HCT116 (cell line): ENCODE data around the gene AGK. TPM values are rescaled to one million over a fixed set of nuclear protein-coding genes. Genes with fewer than 3 reads are reported as not detected.

ENCODE experiments used
- ATAC-seq: fragments of 200-7000 bp; cut with Tn5 transposase; 2 replicates; pipeline ENCODE4 v1.9.1; 2020; ENCODE audit warnings: mild to moderate bottlenecking, moderate library complexity
- BruUV-seq: library from RNA; stranded (reverse); fragments of 400-500 nt; replicated peaks from 2 replicates; lab custom pipeline; 2021; lab: Mats Ljungman, UMichigan
- CTCF ChIA-PET: fragments of 300-600 bp; sonication (Branson Sonifier 250); formaldehyde crosslinking; loops from one replicate; lab custom pipeline; 2021; ENCODE audit warnings: antibody characterized with exemption; lab: Charles Lee
- POLR2A ChIA-PET: fragments of 300-600, 350-600 bp; sonication (Branson Sonifier 250); formaldehyde crosslinking; loops from one replicate; lab custom pipeline; 2021; ENCODE audit warnings: antibody characterized with exemption; lab: Charles Lee
- RAD21 ChIA-PET, 2 experiments: fragments of 300-600 bp; sonication (Branson Sonifier 250); formaldehyde crosslinking; loops; one replicate each; lab custom pipeline; 2023; ENCODE audit warnings: low total read pairs in 2 of 2; ENCODE audit not compliant: uncharacterized antibody in 2 of 2, unreplicated experiment in 2 of 2, low non-redundant PET in 1 of 2; lab: Charles Lee
- DNase-seq: peaks from one replicate; pipeline ENCODE4 v3.0.0-alpha.2; 2010; ENCODE audit warnings: low read depth, low spot score
- H2AFZ ChIP-seq: fragments of 200-600 bp; shearing (Covaris generic), sonication (generic); 2 replicates; pipeline ENCODE4 v1.6.1; 2017; ENCODE audit warnings: low read depth, mixed run types, mixed read lengths, antibody characterized with exemption, low read length; ENCODE audit not compliant: poor library complexity, severe bottlenecking
- H3K27ac ChIP-seq: 2 replicates; pipeline ENCODE4 v1.5.1; 2012; ENCODE audit warnings: low read depth, low read length
- H3K27me3 ChIP-seq: fragments of 200-600 bp; sonication (generic); 2 replicates; pipeline ENCODE4 v1.6.1; 2016; ENCODE audit warnings: mixed run types, low read length, mixed read lengths; ENCODE audit not compliant: insufficient read depth
- H3K36me3 ChIP-seq, 2 experiments: fragments of 200-500 bp in 1 of 2; fragments of 200-600 bp in 1 of 2; sonication (Bioruptor generic) in 1 of 2; sonication (generic) in 1 of 2; 2 replicates each; pipeline versions ENCODE4 v1.5.1 to v1.6.1; 2014 to 2016; ENCODE audit warnings: low read length in 2 of 2, inconsistent platforms in 1 of 2, mixed read lengths in 1 of 2, mixed run types in 1 of 2; ENCODE audit not compliant: insufficient read depth in 2 of 2, control insufficient read depth in 1 of 2
- H3K4me1 ChIP-seq, 2 experiments: fragments of 200-600 bp in 1 of 2; sonication (generic) in 1 of 2; 2 replicates each; pipeline versions ENCODE4 v1.5.1 to v1.6.1; 2012 to 2017; ENCODE audit warnings: low read length in 2 of 2, inconsistent platforms in 1 of 2, mild to moderate bottlenecking in 1 of 2, mixed read lengths in 1 of 2, mixed run types in 1 of 2, moderate library complexity in 1 of 2; ENCODE audit not compliant: insufficient read depth in 2 of 2, control insufficient read depth in 1 of 2
- H3K4me2 ChIP-seq: fragments of 200-600 bp; sonication (generic); 2 replicates; pipeline ENCODE4 v1.6.1; 2017; ENCODE audit warnings: mixed run types, low read length, mixed read lengths
- H3K4me3 ChIP-seq, 2 experiments: fragments of 200-600 bp in 1 of 2; sonication (generic) in 1 of 2; replicated peaks in 1 of 2; 2 replicates each; pipeline ENCODE4 v1.5.1; 2011 to 2016; ENCODE audit warnings: low read length in 2 of 2, control low read depth in 1 of 2, low read depth in 1 of 2, mild to moderate bottlenecking in 1 of 2, mixed read lengths in 1 of 2, mixed run types in 1 of 2
- H3K79me2 ChIP-seq: fragments of 200-600 bp; sonication (generic); 2 replicates; pipeline ENCODE4 v1.6.1; 2017; ENCODE audit warnings: mild to moderate bottlenecking, mixed run types, low read length, moderate library complexity, mixed read lengths; ENCODE audit not compliant: insufficient read depth
- H3K9ac ChIP-seq: fragments of 200-600 bp; sonication (generic); 2 replicates; pipeline ENCODE4 v1.6.1; 2016; ENCODE audit warnings: low read length, mixed read lengths
- H3K9me2 ChIP-seq: fragments of 200-600 bp; sonication (generic), shearing (Covaris generic); 2 replicates; pipeline ENCODE4 v1.6.1; 2017; ENCODE audit warnings: mixed run types, mild to moderate bottlenecking, moderate library complexity; ENCODE audit not compliant: insufficient read depth
- H3K9me3 ChIP-seq, 2 experiments: fragments of 200-500 bp in 1 of 2; fragments of 200-600 bp in 1 of 2; sonication (Bioruptor generic) in 1 of 2; sonication (generic) in 1 of 2; 2 replicates each; pipeline ENCODE4 v1.6.1; 2014 to 2017; ENCODE audit warnings: low read length in 2 of 2, mixed read lengths in 2 of 2, inconsistent platforms in 1 of 2, low read depth in 1 of 2, mild to moderate bottlenecking in 1 of 2, mixed run types in 1 of 2, moderate library complexity in 1 of 2; ENCODE audit not compliant: control insufficient read depth in 1 of 2, insufficient read depth in 1 of 2
- H4K20me1 ChIP-seq: fragments of 200-600 bp; sonication (generic), shearing (Covaris generic); 2 replicates; pipeline ENCODE4 v1.6.1; 2017; ENCODE audit warnings: mixed run types, mild to moderate bottlenecking, moderate library complexity; ENCODE audit not compliant: insufficient read depth
- CTCF ChIP-seq, 3 experiments: fragments of 200-600 bp in 1 of 3; sonication (generic) in 1 of 3; IDR thresholded peaks in 2 of 3; conservative IDR thresholded peaks in 1 of 3; 2 replicates each; pipeline ENCODE4 v1.5.1; 2012 to 2017; ENCODE audit warnings: low read depth in 2 of 3, low read length in 2 of 3, antibody characterized with exemption in 1 of 3, borderline replicate concordance in 1 of 3, control low read depth in 1 of 3, mild to moderate bottlenecking in 1 of 3, mixed read lengths in 1 of 3, mixed run types in 1 of 3, moderate library complexity in 1 of 3; ENCODE audit not compliant: insufficient read depth in 1 of 3
- EZH2phosphoT487 ChIP-seq: fragments of 200-600 bp; IDR thresholded peaks from 2 replicates; pipeline ENCODE4 v1.6.1; 2018; ENCODE audit warnings: antibody characterized with exemption, borderline replicate concordance
- FOSL1 ChIP-seq: IDR thresholded peaks from 2 replicates; pipeline ENCODE4 v1.6.1; 2012; ENCODE audit warnings: low read depth
- JUND ChIP-seq: IDR thresholded peaks from 2 replicates; pipeline ENCODE4 v1.6.1; 2012
- POLR2A ChIP-seq: IDR thresholded peaks from 2 replicates; pipeline ENCODE4 v1.7.0; 2011; ENCODE audit warnings: borderline replicate concordance; ENCODE audit not compliant: insufficient read depth, insufficient read length; ENCODE audit errors: extremely low read depth
- POLR2AphosphoS5 ChIP-seq: IDR thresholded peaks from 2 replicates; pipeline ENCODE4 v1.6.1; 2011; ENCODE audit warnings: mild to moderate bottlenecking, low read depth, low read length, moderate library complexity
- RAD21 ChIP-seq: IDR thresholded peaks from 2 replicates; pipeline ENCODE4 v1.6.1; 2012; ENCODE audit warnings: low read depth, mild to moderate bottlenecking
- SIN3A ChIP-seq: IDR thresholded peaks from 2 replicates; pipeline ENCODE4 v1.6.1; 2012; ENCODE audit warnings: low read depth
- SP1 ChIP-seq: IDR thresholded peaks from 2 replicates; pipeline ENCODE4 v1.6.1; 2012; ENCODE audit warnings: low read depth
- YY1 ChIP-seq: IDR thresholded peaks from 2 replicates; pipeline ENCODE4 v1.6.1; 2011; ENCODE audit warnings: low read length, low read depth, moderate library complexity, mild to moderate bottlenecking; ENCODE audit not compliant: insufficient replicate concordance; ENCODE audit errors: extremely low read depth
- ZFX ChIP-seq: fragments of 450-650 bp; IDR thresholded peaks from 2 replicates; pipeline ENCODE4 v1.6.1; 2017
- intact Hi-C: fragments of 100-400 bp; cut with micrococcal nuclease; formaldehyde crosslinking; loops from 2 replicates; pipeline ENCODE4 v1.10.0; 2022
- total RNA-seq: library from RNA; stranded (reverse); gene quantifications from one replicate; pipeline ENCODE4 v1.2.1, GENCODE V29; 2021; ENCODE audit not compliant: unreplicated experiment
- TF ChIP-seq, protein P1 (sequence below): IDR thresholded peaks from 2 replicates; pipeline ENCODE4 v1.6.1; 2012; ENCODE audit warnings: low read depth

Gene AGK
- total RNA-seq, 1 experiment from 2014 or later = 36.3 TPM

DNA sequence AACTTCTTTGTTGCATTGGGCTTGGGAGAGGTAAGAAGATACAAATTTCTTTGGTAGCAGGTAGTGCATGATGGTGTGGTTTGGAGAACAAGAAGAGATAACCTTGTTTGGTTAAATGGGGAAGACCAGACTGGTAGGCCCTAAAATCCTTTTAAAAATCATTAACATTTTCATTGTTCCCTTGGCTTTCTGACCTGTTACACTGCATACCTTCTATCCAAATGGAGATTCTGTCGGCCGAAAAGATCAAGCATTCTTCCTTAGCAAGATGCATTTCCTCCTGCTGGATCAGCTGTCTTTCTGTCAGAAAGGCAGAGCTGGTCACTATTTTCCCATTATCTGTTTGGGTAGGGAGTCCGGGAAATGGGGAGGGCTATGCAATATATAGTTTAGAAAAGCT lies 33.7 kb downstream of the AGK start:
- H3K27me3 ChIP-seq = no peaks in the 10 kb centered on the region
- BruUV-seq = no TSS peak
- CTCF ChIA-PET = no interaction called here
- no peaks in the 10 kb centered on the region for H3K36me3 ChIP-seq
- intact Hi-C loops = no loop called here
- RAD21 ChIA-PET = no interaction called here
- no peaks in the 10 kb centered on the region for H3K9me2 ChIP-seq
- H3K4me2 ChIP-seq = peak overlapping the region; percentile 50
- TF ChIP-seq SP1 = no peak
- no peak overlapping the region for H3K4me3 ChIP-seq
- H3K27ac ChIP-seq = no peak overlapping the region
- peaks cover 0 to 21% of the 10 kb centered on the region in 2 experiments; a peak in 2 of 4 replicates for H3K4me1 ChIP-seq
- H4K20me1 ChIP-seq = no peaks in the 10 kb centered on the region
- POLR2A ChIA-PET = no interaction called here
- H3K79me2 ChIP-seq = no peaks in the 10 kb centered on the region
- no peak overlapping the region for H2AFZ ChIP-seq
- DNase-seq (no peak), ATAC-seq (no peak)
- H3K9ac ChIP-seq = no peak overlapping the region
- H3K9me3 ChIP-seq = no peaks in the 10 kb centered on the region

DNA sequence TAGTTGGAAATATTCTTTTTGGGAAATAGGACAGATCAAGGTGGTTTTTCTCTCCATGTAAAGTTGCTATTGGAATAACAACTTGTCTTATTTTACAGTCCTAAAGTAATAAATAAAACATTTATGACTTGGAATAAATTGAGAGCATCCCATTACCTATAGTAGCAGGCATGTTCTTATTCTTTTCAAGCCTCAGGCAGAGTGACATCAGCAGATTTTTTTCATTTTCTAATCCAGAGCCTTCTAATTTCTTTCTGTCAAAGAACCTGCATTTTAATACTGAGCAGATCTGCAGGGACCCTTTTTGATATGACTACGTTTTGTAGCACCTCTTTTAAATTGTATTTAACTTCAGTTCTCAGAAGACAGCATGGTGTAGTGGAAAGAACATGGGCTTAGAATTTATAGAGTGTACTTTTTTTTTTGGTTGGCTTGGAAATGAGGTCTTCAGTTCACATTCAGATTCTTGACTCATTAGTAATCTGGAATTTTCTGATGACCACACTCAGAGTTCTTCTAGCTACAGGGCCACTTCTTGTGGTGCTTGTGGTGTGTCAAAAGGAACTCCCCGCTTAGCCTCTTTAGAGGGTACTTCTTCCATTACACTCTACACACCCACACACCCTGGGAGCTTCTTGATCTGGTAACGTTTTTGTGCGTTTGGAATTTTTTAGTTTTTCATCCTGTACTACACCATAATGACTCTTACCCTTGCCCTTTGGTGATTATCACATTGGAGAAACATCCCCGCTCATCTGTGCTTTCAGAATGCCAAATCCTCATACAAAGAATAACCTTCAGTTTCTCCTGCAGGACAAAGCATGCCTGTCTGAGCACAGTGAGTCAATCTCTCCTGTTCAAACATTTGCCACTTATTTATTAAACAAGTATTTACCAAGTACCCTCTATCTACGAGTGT lies 34.6 kb downstream of the AGK start:
- no peaks in the 10 kb centered on the region for H4K20me1 ChIP-seq
- H3K36me3 ChIP-seq = no peaks in the 10 kb centered on the region
- H3K9me2 ChIP-seq = no peaks in the 10 kb centered on the region
- no peaks in the 10 kb centered on the region for H3K79me2 ChIP-seq
- H3K27me3 ChIP-seq = no peaks in the 10 kb centered on the region
- H3K4me1 ChIP-seq = peaks cover 0 to 21% of the 10 kb centered on the region in 2 experiments; a peak in 2 of 4 replicates
- BruUV-seq = no TSS peak
- peak overlapping the region; percentile 50 for H3K4me2 ChIP-seq
- no peaks in the 10 kb centered on the region for H3K9me3 ChIP-seq
- H2AFZ ChIP-seq = no peak overlapping the region
- H3K27ac ChIP-seq = peak overlapping the region; percentile 40; the same call in 1 of the 2 replicates
- CTCF ChIA-PET = no interaction called here
- no peak for DNase-seq
- POLR2A ChIA-PET = no interaction called here
- no peak overlapping the region; a peak in 1 of 4 replicates for H3K4me3 ChIP-seq
- H3K9ac ChIP-seq = no peak overlapping the region
- ATAC-seq = peak; percentile 78
- intact Hi-C loops = no loop called here
- RAD21 ChIA-PET = no interaction called here
- no peak for TF ChIP-seq RAD21
- TF ChIP-seq POLR2AphosphoS5 = no peak
- TF ChIP-seq YY1 = no peak
- no peak for TF ChIP-seq SIN3A
- TF ChIP-seq JUND = no peak
- TF ChIP-seq ZFX = no peak
- TF ChIP-seq EZH2phosphoT487 = no peak
- TF ChIP-seq, protein P1, sequence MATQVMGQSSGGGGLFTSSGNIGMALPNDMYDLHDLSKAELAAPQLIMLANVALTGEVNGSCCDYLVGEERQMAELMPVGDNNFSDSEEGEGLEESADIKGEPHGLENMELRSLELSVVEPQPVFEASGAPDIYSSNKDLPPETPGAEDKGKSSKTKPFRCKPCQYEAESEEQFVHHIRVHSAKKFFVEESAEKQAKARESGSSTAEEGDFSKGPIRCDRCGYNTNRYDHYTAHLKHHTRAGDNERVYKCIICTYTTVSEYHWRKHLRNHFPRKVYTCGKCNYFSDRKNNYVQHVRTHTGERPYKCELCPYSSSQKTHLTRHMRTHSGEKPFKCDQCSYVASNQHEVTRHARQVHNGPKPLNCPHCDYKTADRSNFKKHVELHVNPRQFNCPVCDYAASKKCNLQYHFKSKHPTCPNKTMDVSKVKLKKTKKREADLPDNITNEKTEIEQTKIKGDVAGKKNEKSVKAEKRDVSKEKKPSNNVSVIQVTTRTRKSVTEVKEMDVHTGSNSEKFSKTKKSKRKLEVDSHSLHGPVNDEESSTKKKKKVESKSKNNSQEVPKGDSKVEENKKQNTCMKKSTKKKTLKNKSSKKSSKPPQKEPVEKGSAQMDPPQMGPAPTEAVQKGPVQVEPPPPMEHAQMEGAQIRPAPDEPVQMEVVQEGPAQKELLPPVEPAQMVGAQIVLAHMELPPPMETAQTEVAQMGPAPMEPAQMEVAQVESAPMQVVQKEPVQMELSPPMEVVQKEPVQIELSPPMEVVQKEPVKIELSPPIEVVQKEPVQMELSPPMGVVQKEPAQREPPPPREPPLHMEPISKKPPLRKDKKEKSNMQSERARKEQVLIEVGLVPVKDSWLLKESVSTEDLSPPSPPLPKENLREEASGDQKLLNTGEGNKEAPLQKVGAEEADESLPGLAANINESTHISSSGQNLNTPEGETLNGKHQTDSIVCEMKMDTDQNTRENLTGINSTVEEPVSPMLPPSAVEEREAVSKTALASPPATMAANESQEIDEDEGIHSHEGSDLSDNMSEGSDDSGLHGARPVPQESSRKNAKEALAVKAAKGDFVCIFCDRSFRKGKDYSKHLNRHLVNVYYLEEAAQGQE = no peak
- no peak for TF ChIP-seq POLR2A
- no peak for TF ChIP-seq CTCF (IDR thresholded peaks at IDR 0.05 in 2 of 3, conservative IDR thresholded peaks at IDR 0.05 in 1 of 3; ENCODE audit: borderline replicate concordance in 1 of 3, insufficient read depth in 1 of 3, low read depth in 2 of 3, low read length in 2 of 3)
- no peak for TF ChIP-seq FOSL1
